ENCODE data around the gene SYNE3. TPM values are rescaled to one million over a fixed set of nuclear protein-coding genes. Genes with fewer than 3 reads are reported as not detected.

The SYNE3 gene
- total and polyA plus RNA-seq, 2 donors (not counting 1 experiment from before 2014, with no cell fraction given): 17.8 to 76.1 TPM

DNA sequence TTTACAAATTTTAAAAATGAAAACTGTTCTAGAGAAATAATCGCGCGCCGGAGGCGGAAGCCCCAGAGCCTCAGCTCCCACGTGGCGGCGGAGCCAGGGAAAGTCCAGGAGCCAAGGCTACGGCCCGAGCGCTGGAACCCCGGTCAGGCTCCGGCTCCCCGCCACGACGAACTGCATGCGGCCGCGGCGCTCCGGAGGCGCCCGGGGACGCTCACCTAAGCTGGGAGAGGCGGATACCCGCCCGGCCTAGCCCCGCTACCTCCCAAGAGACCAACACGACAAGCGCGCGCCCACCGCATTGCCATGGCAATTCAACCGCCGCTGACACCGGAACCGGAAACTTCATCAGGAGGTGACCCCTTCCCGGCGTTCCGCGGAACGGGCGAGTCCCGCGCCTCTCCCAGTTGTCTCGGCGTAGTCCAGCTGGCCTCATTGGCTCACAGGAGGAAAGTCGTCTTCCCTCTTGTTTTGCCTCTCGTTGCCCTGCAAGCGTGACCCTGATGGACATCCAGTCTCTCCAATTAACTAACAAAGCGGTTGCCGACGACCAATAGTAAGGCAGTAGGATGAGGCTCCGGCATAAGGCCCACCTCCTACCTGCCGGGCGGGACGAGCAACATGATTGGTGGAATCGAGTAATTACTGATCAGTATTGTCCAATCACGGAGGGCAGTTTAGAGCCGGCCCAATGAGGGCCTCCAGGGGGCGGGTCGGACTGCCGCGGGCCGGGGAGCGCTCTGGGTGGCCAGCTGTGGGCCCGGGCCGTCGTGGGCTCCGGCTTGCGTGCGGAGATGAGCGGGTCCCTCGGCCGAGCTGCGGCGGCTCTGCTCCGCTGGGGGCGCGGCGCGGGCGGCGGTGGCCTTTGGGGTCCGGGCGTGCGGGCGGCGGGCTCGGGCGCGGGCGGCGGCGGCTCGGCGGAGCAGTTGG is 18.1 kb upstream of the SYNE3 start, which contains the start of gene GLRX5:
Gene GLRX5 (plus strand): TSS at position 752 of the 927 bp plus-strand sequence. CDS start 40 bp downstream, at position 792.
- no peaks in the 10 kb centered on the region for H3K9me3 ChIP-seq (ENCODE audit: control extremely low read depth in 1 of 3, control insufficient read depth in 2 of 3, insufficient read depth in 1 of 3, low read length in 2 of 3)
- H2AFZ ChIP-seq (ENCODE audit: insufficient read depth, low read depth, low read length, poor library complexity, severe bottlenecking): peak within 1 kb of the TSS; percentile 73
- H3K4me1 ChIP-seq (ENCODE audit: control insufficient read depth in 2 of 2, insufficient read depth in 2 of 2, low read length in 2 of 2): peaks cover 23 to 36% of the 10 kb centered on the region in 2 donors
- peak within 1 kb of the TSS; percentile 80 for H3K9ac ChIP-seq (ENCODE audit: low read length)
- ATAC-seq (ENCODE audit: low read depth): peak; percentile 84
- TF ChIP-seq CTCF (IDR thresholded peaks at IDR 0.05) (no peak), EZH2 (IDR thresholded peaks at IDR 0.05; ENCODE audit: borderline replicate concordance, insufficient read depth, low read depth, low read length, poor library complexity, severe bottlenecking) (no peak)
- under 1% methylated on average over 94 of the region's 97 CpGs for WGBS (ENCODE audit: insufficient coverage)
- peaks cover 0 to 11% of the 10 kb centered on the region in 2 experiments for H3K36me3 ChIP-seq (replicated peaks in 1 of 2; ENCODE audit: control extremely low read depth in 1 of 2, control insufficient read depth in 1 of 2, extremely low read depth in 1 of 2, insufficient read depth in 2 of 2, low read length in 1 of 2)
- H3K4me1 Mint-ChIP-seq: peaks cover 55% of the 10 kb centered on the region
- no peaks in the 10 kb centered on the region for H3K27me3 Mint-ChIP-seq
- peak within 1 kb of the TSS; percentile 93 for H3K27ac Mint-ChIP-seq
- H3K4me3 Mint-ChIP-seq: peak within 1 kb of the TSS; percentile 93
- peaks cover 25% of the 10 kb centered on the region for H4K20me1 ChIP-seq (ENCODE audit: control insufficient read depth, insufficient read depth, low read length, poor library complexity, severe bottlenecking)
- H3K4me2 ChIP-seq (replicated peaks; ENCODE audit: low read depth, low read length, poor library complexity, severe bottlenecking): peak within 1 kb of the TSS; percentile 94
- ChIA-PET POLR2A (interaction anchor here (0.6 to 2.6 kb wide), 5 partner anchors 11 to 207 kb away, joined by 3 to 16 read pairs (median 3); partner anchors contain the start of gene SYNE3), CTCF (interaction anchor here (1.0 to 7.3 kb wide), 8 partner anchors 7 to 107 kb away, joined by 3 to 65 read pairs (median 8); no protein-coding TSS in a partner anchor)
- H3K9me3 Mint-ChIP-seq (ENCODE audit: insufficient read depth): no peaks in the 10 kb centered on the region
- H3K79me2 ChIP-seq (ENCODE audit: control insufficient read depth, insufficient read depth, low read length): peaks cover 79% of the 10 kb centered on the region
- H3K27ac ChIP-seq (ENCODE audit: low read length in 2 of 2): peak within 1 kb of the TSS; percentile 72 to 93
- DNase-seq: peak; percentile 100
- intact Hi-C loops (cut with micrococcal nuclease): loop anchor here (1.0 to 10.0 kb wide), 8 partner anchors 18 to 1260 kb away; partner anchors contain the start of genes ATG2B, DICER1, GSKIP and SYNE3
- peak within 1 kb of the TSS; percentile 54 to 90 (median 79) for H3K4me3 ChIP-seq (ENCODE audit: control extremely low read depth in 1 of 5, extremely low read depth in 1 of 5, insufficient read depth in 1 of 5, low read depth in 2 of 5, low read length in 4 of 5)
- H3K27me3 ChIP-seq (replicated peaks in 1 of 4; ENCODE audit: control extremely low read depth in 1 of 4, control insufficient read depth in 3 of 4, insufficient read depth in 4 of 4, low read length in 3 of 4): no peaks in the 10 kb centered on the region

All from B cell (primary cell).